NCI-H345 treated with DMSO at 0.1 percent for 48 hours (cell line): ENCODE results near the gene TMEM128.
"Not testable (repeated sequence)": the region's sequence is repeated elsewhere in the genome, so short reads cannot be mapped to it uniquely, and the experiment has no call there.

Source experiments
- DNase-seq: peaks from one replicate; lab custom pipeline; 2025; ENCODE audit not compliant: unreplicated experiment; lab: John Stamatoyannopoulos, UW

The TMEM128 gene

DNA sequence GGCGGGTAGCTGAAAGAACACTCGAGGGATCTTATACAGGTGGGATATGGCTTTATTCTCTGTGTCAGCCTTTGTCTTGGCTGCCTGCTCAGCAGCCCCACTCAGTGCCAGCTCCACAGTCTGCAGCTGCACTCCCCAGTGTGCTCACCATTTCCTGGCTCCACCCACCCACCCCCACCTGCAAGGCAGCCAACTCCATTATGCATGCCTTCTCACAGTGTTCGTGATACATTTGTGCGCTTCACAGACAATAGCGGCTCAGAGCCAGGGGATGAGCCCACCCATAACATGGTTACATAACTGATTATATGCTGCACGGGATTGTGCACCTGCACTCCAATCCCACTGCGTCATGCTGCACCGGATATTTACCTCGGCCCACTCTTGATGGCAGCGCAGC is 8.8 kb upstream of the TMEM128 start:
- no peak for DNase-seq

DNA sequence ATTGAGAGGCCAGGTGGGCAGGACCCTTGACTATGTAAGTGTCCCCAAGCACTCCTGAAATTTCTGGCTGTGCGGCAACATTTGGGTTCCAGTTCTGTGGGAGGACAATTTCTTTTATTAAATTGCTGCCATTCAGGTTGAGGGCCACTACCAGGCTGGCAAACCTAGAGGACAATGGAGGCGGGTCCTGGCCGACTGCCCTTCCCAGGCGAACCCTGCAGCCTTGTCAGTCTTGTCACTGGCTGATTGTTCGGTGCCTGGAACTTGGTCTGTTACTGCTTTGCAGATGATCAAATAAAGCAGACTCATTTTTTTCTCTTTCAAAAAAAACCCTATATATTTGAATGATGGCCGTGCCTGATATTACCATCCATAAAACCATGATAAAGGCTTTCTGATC is 6.6 kb upstream of the TMEM128 start:
- no peak for DNase-seq

DNA sequence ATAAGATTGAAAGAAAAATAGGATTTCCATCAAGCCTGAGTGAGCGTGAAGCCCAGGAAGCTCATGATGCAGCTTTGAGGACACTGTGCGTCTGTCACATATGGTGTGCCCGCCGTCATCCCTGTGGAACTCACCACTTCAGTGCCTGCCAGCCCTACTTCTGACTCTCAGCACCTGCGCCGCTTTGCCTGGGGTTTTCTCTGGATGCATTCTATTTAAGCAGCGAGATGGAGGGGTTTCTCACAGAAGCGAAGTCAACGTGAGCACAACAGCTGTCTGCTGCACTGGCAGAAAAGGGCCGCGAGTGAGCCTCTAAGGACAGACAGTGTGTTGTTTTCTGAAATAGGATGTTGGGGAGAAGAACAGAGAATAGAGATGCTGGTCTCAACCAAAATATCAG is 6.2 kb upstream of the TMEM128 start:
- DNase-seq: no peak

- DNase-seq: no peak
These were observed 1.8 kb upstream of the TMEM128 start for GRCh38 chr4:4249866-4250265.

- DNase-seq: not testable (repeated sequence)
These were observed 1.3 kb upstream of the TMEM128 start for GRCh38 chr4:4249342-4249741.

DNA sequence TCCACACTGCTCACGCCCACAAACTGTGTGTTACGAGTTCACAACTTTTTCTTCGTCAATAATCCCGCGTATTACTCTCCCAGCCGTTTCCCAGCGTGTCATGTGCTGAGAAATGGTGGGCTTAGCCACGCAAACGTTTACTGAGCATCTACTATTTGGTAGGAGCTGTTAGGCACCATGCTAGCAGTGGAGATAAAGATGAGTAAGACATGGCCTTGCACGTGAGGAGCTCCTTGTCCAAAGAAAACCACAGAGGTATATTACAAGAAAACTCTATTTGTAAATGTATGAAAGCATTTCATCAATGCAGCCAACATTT is 821 bp upstream of the TMEM128 start:
- no peak for DNase-seq

DNA sequence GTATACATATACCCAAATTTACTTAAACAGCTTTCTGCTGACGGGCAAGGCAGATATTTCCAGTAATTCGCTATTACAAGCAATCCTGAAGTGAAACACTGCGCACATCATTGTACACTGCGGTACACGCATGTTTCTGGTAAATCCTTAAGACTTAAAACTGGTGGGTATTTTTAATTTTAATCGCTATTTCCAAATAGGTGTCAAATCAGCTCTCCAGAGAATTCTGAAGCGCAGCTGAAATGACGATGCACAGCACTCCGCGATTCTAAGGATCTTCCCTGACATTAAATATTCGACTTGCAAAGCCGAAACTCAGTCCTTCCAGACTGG is 361 bp downstream of the TMEM128 start:
- DNase-seq: no peak

DNA sequence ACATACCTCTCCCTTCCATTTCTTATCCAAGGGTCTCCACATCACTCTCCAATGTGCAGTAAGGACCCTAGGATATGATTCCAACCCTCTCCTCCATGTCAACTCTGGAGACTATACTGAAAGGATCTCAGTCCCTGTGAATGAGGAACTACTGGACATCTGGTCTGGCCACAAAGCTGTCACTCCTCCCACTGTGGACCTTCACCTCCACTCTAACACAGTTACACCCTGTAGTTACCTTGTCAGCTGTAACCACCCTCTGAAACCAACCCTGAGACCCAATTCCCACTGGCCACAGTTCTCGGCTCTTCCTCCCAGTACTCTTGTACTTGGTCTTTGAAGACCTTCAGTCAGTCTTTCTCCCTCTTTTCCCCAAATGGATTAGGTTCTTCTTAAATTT is 2.9 kb downstream of the TMEM128 start:
- DNase-seq: no peak

GRCh38 chr4:4239551-4239950 is 8.5 kb downstream of the TMEM128 start:
- DNase-seq: not testable (repeated sequence)

GRCh38 chr4:4233610-4234009 is 14.4 kb downstream of the TMEM128 start:
- no peak for DNase-seq

- DNase-seq: no peak
These were observed 19.7 kb downstream of the TMEM128 start for GRCh38 chr4:4228356-4228668.

DNA sequence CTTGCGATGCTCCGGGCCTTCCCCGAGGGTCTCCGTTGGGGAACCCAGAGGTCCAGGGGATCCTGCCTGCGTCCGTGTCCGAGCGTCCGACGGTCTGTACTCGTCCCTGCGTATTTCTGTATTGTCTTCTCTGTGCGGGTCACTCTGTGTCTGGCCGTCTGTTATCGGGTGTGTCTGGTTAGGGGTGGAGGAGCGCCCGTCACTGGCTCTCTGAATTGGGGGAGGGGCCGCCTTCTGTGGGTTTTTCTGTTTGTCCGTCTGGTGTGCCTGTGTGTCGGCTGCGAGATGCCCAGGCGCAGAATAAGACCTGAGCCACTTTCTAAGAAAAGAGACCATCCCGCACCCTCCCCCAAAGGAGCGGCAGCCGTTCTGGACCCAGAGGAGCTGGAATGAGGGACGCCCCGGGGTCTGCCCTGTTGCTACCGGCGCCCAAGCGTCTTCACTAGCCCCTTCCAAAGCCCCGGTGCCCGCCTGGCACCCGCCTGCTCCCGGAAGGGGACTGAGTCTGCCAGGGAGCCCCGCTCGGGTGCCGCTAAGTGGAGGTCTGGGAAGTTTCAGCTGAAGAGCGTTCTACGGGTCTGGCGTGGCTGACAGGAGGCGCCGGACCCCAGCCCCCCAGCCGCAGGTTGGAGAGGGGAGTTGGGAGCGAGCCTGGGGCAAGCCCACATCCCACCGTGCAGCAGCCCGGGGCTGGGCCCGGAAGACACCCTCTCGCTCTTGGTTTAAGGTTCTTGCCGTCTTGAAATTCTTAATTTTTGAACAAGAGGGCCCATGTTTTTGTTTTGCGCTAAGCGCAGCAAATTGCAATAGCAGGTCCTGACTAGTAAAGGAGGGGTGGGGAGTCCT is 20.3 kb downstream of the TMEM128 start:
- DNase-seq: no peak

- no peak for DNase-seq
These were observed 21.2 kb downstream of the TMEM128 start, which contains the start of gene OTOP1 for GRCh38 chr4:4226606-4227438. TSS of gene OTOP1 (minus strand) at chr4:4226929. CDS start at chr4:4226864, 65 bp downstream.

DNA sequence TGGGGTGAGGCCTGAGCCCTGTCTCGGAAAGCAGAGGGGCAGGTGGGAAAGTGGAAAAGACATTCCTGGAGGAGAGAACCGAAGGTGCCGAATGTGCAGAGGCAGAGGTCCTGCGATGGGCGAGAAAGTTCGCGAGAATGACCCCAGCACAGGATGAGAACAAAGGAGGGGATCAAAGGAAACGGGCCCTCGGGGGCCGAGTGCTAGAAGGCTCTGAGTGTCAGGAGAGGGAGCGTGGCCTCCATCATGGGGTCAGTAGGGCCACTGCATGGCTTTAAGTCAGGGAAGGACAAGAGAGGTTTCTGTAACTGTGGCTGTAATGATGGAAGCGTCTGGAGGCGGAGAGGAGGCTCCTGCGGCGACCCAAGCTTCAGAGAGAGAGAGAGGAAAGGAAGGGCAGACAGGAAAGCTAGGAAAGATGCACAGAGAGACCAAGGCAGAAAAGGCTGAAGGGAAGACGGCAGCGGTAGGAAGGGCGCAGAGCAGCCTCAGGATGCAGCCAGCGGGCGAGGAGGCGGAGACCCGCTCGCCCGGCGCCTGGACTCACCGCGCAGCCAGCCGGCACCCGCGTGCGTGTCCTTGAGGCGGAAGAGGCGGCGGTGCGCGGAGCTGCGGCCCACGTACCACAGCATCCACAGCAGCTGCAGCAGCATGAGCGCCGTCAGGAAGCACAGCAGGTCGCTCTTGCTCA is 22.0 kb downstream of the TMEM128 start:
- no peak for DNase-seq

- DNase-seq: no peak
These were observed 30.9 kb downstream of the TMEM128 start for GRCh38 chr4:4217113-4217512.

DNA sequence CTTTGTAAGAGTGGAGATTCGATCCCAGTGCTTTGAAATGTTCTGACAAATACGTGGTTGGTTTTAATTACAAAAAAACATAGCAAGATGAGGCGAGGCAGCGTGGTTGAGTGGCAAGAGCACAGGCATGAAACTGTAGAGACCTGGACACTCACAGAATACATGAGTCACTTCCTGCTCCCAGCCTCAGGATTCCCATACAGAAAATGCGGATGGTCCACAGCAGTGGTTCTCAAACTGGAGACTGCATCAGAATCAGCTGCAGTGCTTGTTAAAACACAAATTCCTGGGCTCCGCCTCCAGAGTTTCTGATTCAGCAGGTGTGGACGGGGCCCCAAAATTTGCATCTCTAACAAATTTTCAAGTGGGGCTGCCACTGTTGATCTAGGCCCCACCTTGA is 31.4 kb downstream of the TMEM128 start:
- no peak for DNase-seq

- not testable (repeated sequence) for DNase-seq
These were observed 34.3 kb downstream of the TMEM128 start for GRCh38 chr4:4213674-4214073.

DNA sequence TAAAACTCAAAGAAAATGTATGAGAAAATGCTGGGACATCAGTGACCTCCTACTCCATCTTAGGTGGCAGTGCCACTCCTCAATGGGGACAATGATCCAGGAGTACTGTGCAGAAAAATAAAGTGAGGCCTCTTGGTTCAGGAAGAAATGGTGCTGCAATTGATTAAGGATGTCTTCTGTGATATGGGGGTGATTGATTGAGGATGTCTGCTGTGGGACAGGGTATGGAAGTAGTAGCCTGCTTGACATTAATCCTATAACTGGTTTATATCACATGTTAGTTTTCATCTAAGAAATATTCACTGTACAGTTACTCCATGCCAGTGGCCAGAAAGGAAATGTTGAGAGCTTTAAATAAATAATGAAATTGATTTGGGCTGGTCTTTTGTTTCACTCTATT is 41.8 kb downstream of the TMEM128 start:
- DNase-seq: no peak

GRCh38 chr4:4204401-4204745 is 43.6 kb downstream of the TMEM128 start:
- no peak for DNase-seq

DNA sequence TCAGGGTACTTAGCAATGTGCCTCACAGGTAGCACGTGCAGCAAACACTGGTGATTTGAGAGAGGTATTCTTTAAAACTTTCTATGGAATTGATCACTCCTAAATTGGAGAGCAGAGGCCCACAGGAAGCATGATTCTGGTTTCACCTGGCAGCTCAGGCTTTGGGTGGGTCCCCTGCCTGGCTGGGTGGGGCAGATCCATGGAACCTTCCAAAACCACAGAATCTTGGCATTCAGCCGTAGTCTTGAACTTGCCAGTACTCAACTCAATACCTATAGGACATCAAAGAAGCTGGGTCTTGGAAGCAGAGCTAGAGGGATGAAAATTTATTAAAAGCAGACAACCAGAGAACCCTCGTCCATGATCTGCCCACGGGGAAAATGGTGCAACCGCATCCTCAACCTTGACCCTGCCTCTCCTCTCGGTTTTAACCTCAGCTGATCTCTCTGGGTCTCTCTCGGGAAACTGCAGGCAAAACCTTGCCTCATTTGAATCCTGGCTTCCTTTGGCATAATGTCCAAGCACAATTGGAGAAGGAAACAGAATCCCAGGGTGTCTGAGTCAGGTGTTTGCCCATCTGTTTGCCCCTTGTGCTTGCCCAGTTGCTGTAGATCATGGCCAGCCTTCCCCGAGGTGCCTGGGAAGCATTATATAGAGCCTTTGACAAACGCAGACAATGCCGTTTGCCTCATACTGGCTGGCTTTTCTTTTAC is 44.2 kb downstream of the TMEM128 start:
- no peak for DNase-seq

DNA sequence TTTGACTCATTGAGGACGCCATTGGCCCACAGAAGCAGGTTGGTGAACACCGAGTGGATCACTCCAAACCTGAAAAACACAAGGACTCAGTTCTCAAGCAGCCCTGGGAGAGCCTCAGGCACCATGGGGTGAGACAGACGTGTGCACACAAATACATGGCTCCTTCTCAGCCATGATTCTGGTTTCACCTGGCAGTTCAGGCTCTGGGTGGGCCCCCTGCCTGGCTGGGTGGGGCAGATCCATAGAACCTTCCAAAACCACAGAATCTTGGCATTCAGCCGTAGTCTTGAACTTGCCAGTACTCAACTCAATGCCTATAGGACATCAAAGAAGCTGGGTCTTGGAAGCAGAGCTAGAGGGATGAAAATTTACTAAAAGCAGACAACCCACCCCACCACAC is 45.5 kb downstream of the TMEM128 start:
- DNase-seq: no peak

GRCh38 chr4:4200624-4201023 is 47.4 kb downstream of the TMEM128 start:
- DNase-seq: no peak
